Activated T-cell treated with anti-CD3 and anti-CD28 coated beads, Interleukin-2, amount 50 U/mL, for 4 hours (primary cell): ENCODE results near the gene COX7A2L. TPM values are rescaled to one million over a fixed set of nuclear protein-coding genes. Genes with fewer than 3 reads are reported as not detected.
"Not testable (repeated sequence)": the region's sequence is repeated elsewhere in the genome, so short reads cannot be mapped to it uniquely, and the experiment has no call there.

Experiments used
- ATAC-seq, 2 donors: fragments of 200-7000 bp; cut with Tn5 transposase; one replicate each; pipeline ENCODE4 v1.10.0; 2021
- DNase-seq: peaks from one replicate; pipeline ENCODE4 v3.0.0-alpha.2; 2020
- H3K27me3 Mint-ChIP-seq: one replicate; pipeline ENCODE4 v1.8.0; 2021; ENCODE audit warnings: low read depth, mixed read lengths
- H3K36me3 Mint-ChIP-seq: one replicate; pipeline ENCODE4 v1.8.0; 2022; ENCODE audit warnings: mixed read lengths; ENCODE audit not compliant: insufficient read depth
- H3K4me1 Mint-ChIP-seq: one replicate; pipeline ENCODE4 v1.8.0; 2021; ENCODE audit warnings: low read depth, mixed read lengths
- H3K4me3 Mint-ChIP-seq: one replicate; pipeline ENCODE4 v1.8.0; 2021; ENCODE audit warnings: mild to moderate bottlenecking, moderate library complexity, mixed read lengths
- H3K9me3 Mint-ChIP-seq: one replicate; pipeline ENCODE4 v1.8.0; 2021; ENCODE audit warnings: mixed read lengths
- total RNA-seq, 3 donors: library from RNA; stranded (reverse); gene quantifications; one replicate each; pipeline ENCODE4 v1.2.1, GENCODE V29; 2021

The COX7A2L gene
- total RNA-seq, 3 donors from 2014 or later = 89.6 to 100 (median 96.2) TPM

DNA sequence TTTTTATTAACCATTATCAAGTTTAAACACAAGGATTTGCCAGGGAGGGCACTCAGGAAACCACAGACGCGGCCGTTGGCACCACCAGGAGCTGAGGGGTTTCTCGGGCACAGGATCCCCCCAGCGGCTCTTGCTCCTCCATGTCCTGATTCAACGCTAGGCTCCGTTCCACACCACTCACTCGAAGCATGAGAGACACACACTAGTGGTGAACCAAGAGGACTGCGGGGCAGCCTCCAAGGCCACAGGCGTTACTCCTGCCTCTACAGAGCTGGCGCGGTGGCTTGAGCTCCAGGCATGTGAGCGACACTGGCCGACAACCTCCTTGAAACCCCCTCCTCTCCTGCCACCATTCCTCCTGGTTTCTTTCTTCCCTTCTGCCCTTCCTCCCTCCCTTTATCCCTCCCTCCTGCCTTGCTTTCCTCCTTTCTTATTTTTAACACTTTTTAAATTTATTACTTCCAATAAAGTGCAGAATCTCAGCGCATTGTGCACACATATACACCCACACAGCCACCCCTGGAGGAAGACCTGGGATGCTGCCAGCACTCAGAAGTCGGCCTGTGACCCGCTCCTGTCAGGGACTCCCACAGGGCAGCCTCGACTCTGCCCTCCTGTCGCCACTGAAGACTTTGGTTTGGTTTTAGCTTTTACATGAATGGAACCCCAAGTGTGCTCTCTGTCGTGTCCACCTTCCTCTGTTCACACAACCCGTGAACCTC is 21.7 kb downstream of the COX7A2L start:
- no peak for DNase-seq
- H3K9me3 Mint-ChIP-seq = peaks cover 6% of the 10 kb centered on the region

GRCh38 chr2:42338567-42339190 is 22.3 kb downstream of the COX7A2L start:
- Mint-ChIP-seq H3K9me3 (peaks cover 6% of the 10 kb centered on the region), H3K36me3 (peaks cover 50% of the 10 kb centered on the region), H3K4me3 (no peak overlapping the region), H3K4me1 (peaks cover 34% of the 10 kb centered on the region), H3K27me3 (no peaks in the 10 kb centered on the region)
- DNase-seq (no peak), ATAC-seq (no peak)

More for the DNA sequence above, 21.7 kb downstream of the COX7A2L start:
- peaks cover 35% of the 10 kb centered on the region for H3K4me1 Mint-ChIP-seq
- H3K36me3 Mint-ChIP-seq = peaks cover 49% of the 10 kb centered on the region
- H3K4me3 Mint-ChIP-seq = no peak overlapping the region
- no peak for ATAC-seq
- H3K27me3 Mint-ChIP-seq = no peaks in the 10 kb centered on the region

- peaks cover 31% of the 10 kb centered on the region for H3K4me1 Mint-ChIP-seq
- peaks cover 53% of the 10 kb centered on the region for H3K36me3 Mint-ChIP-seq
- peaks cover 6% of the 10 kb centered on the region for H3K9me3 Mint-ChIP-seq
- ATAC-seq = no peak
- no peak overlapping the region for H3K4me3 Mint-ChIP-seq
- no peaks in the 10 kb centered on the region for H3K27me3 Mint-ChIP-seq
- no peak for DNase-seq
Observed at GRCh38 chr2:42337846-42338566, 23.0 kb downstream of the COX7A2L start.

GRCh38 chr2:42337356-42337820 is 23.6 kb downstream of the COX7A2L start:
- H3K4me3 Mint-ChIP-seq = no peak overlapping the region
- ATAC-seq (no peak), DNase-seq (no peak)
- peaks cover 57% of the 10 kb centered on the region for H3K36me3 Mint-ChIP-seq
- H3K27me3 Mint-ChIP-seq = no peaks in the 10 kb centered on the region
- peaks cover 6% of the 10 kb centered on the region for H3K9me3 Mint-ChIP-seq
- H3K4me1 Mint-ChIP-seq = peaks cover 25% of the 10 kb centered on the region

DNA sequence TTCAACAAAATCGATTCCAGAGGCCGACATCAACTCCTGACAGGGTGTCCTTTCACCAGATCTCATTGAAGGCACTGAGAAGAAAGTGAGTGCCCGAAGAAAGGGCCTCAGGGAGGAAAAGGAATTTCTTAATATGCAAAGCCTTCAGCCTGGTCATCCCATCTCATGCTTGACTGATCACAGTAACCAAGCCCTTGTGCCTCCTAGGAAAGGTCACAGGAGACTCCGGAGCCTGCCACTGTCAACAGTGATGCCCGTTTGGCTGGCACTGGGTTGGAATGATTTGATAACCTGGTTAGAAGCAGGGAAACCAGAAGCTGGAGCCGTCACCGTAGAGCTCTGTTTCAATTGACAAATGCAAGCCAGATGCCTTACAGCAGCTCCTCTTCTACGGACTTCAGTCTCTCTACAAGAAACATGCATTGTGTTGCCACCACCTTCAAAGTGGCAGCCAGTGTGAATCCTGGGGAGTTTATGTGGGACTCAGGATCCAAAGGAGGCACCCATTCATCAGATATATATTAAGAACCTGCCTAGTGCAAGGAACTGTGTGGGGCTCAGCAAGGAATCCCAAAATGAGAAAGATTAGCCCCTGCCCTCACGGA is 24.6 kb downstream of the COX7A2L start:
- Mint-ChIP-seq H3K36me3 (peaks cover 64% of the 10 kb centered on the region), H3K4me1 (peaks cover 17% of the 10 kb centered on the region), H3K9me3 (peaks cover 6% of the 10 kb centered on the region), H3K27me3 (no peaks in the 10 kb centered on the region), H3K4me3 (no peak overlapping the region)
- ATAC-seq (no peak), DNase-seq (no peak)

DNA sequence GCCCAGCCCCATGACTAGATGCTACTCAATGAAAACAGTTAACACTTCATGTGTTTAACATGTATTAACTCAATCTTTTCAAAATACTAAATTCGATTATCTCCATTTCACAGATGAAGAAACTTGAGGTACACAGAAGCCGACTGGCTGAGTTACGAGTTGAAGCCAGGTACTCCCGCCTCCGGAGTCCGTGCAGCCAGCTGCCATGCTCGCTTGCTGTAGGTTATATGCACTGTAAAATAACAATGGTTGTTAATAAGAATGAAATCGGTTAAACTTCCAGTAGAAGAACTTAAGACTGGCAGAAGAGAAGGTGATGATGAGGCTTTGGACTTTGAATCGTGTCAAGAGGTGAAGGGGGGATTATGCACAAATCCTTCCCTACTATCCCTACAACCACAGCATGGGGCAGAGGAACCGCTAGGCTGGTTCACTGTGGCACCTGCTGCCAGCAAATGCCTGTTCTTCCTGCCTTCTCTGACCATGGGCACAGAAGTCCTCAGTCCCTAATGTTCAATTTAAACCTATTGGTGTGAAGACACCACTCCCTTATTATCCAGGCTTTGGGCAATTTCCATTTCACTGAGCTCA is 25.4 kb downstream of the COX7A2L start:
- Mint-ChIP-seq H3K27me3 (no peaks in the 10 kb centered on the region), H3K9me3 (peaks cover 6% of the 10 kb centered on the region), H3K4me1 (peaks cover 15% of the 10 kb centered on the region), H3K4me3 (no peak overlapping the region), H3K36me3 (peaks cover 64% of the 10 kb centered on the region)
- no peak for ATAC-seq
- no peak for DNase-seq

- H3K36me3 Mint-ChIP-seq = peaks cover 59% of the 10 kb centered on the region
- not testable (repeated sequence) for H3K27me3 Mint-ChIP-seq, H3K4me3 Mint-ChIP-seq, ATAC-seq, H3K9me3 Mint-ChIP-seq, DNase-seq, H3K4me1 Mint-ChIP-seq
Observed at GRCh38 chr2:42334865-42335264, 26.2 kb downstream of the COX7A2L start.

DNA sequence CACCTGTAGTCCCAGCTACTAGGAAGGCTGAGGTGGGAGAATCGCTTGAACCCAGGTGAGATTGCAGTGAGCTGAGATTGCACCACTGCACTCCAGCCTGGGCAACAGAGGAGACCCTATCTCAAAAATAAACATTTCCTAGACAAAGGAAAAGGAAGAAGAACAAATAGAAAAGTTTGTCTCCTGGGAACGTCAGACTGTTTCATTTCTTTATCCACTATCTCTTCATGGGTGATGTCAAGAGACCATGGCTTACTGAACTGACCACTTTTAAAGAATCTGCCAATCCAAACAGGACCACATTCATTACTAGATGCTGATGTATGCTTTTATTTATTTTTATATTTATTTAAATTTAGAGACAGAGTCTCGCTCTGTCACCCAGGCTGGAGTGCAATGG is 26.8 kb downstream of the COX7A2L start:
- H3K9me3 Mint-ChIP-seq = peaks cover 6% of the 10 kb centered on the region
- ATAC-seq (no peak), DNase-seq (no peak)
- no peak overlapping the region for H3K4me3 Mint-ChIP-seq
- H3K4me1 Mint-ChIP-seq = peaks cover 7% of the 10 kb centered on the region
- peaks cover 63% of the 10 kb centered on the region for H3K36me3 Mint-ChIP-seq
- no peaks in the 10 kb centered on the region for H3K27me3 Mint-ChIP-seq

- peaks cover 62% of the 10 kb centered on the region for H3K36me3 Mint-ChIP-seq
- no peak for ATAC-seq
- peaks cover 6% of the 10 kb centered on the region for H3K9me3 Mint-ChIP-seq
- peaks cover 7% of the 10 kb centered on the region for H3K4me1 Mint-ChIP-seq
- DNase-seq = no peak
- no peak overlapping the region for H3K4me3 Mint-ChIP-seq
- no peaks in the 10 kb centered on the region for H3K27me3 Mint-ChIP-seq
Observed at GRCh38 chr2:42333579-42333978, 27.4 kb downstream of the COX7A2L start.

DNA sequence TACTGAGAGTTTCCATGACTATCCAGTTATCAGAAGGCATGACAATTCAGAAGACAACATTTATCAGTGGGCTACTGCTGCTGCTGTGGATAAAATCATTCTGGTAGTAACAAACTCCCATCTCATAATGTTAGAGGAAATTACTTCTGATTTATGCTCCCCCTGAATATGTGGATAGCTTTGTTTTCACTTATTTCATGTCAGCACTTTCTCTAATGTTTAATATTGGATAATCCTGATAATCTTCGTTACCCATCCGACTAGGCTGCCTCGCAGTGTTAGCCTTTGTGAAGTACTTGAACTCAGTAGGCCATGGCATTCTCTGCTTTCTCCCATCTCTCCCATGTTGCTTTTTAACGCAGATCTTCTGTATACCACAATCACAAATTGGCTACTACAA is 28.4 kb downstream of the COX7A2L start:
- Mint-ChIP-seq H3K4me3 (no peak overlapping the region), H3K36me3 (peaks cover 56% of the 10 kb centered on the region), H3K4me1 (peaks cover 5% of the 10 kb centered on the region), H3K9me3 (peaks cover 5% of the 10 kb centered on the region), H3K27me3 (no peaks in the 10 kb centered on the region)
- no peak for DNase-seq
- no peak for ATAC-seq

DNA sequence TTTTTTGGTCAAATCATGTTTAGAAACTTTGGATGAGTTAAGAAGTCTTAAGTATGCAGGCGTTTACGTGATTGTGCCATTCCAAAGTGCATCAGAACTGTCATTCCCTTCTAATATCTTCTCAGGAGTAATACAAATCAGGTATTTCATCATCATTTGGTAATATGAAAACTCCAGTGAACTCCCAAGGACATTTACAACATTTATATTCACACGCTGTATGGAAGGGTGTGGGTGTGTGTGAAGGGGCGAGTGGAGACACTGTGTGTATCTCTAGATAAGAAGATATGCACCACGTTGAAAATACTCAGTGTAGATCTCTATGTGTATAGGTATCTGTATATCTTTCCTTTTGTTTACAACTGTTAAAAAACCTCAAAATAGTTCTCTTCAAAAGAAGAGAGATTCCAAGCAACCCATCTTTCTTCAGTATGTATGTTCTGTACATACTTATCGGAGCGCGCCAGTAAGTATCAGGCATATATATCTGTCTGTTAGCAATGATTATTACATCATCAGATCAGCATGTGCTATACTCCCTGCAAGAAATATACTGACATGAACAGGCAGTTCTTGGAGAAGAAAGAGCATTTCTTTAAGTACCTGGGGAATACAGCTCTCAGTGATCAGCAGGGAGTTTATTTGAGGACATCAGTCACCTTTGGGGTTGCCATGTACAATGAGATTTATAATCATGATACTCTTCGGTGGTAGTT is 29.3 kb downstream of the COX7A2L start:
- Mint-ChIP-seq H3K36me3 (peaks cover 51% of the 10 kb centered on the region), H3K9me3 (no peaks in the 10 kb centered on the region), H3K4me1 (peaks cover 5% of the 10 kb centered on the region), H3K27me3 (no peaks in the 10 kb centered on the region), H3K4me3 (no peak overlapping the region)
- ATAC-seq (no peak), DNase-seq (no peak)

DNA sequence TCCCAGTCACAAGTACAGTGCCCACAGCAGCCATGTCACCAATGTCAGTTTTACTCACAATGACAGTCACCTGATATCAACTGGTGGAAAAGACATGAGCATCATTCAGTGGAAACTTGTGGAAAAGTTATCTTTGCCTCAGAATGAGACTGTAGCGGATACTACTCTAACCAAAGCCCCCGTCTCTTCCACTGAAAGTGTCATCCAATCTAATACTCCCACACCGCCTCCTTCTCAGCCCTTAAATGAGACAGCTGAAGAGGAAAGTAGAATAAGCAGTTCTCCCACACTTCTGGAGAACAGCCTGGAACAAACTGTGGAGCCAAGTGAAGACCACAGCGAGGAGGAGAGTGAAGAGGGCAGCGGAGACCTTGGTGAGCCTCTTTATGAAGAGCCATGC is 31.3 kb downstream of the COX7A2L start:
- no peak for DNase-seq

DNA sequence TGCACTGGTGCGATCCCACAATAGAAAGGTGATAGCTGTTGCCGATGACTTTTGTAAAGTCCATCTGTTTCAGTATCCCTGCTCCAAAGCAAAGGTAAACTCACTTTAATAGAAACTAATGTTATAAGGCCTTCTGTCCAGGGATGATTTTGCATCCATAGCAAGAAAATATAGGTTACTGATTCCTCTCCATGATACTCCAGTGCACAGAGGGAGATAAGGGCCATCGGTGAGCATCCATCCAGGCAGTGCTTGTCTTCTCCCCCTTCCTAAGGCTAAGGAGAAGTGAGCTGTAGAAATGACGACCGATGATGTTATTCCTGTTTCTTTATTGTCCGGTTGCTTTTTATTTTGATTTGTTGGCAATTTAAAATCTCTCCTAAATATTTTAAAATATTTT is 32.1 kb downstream of the COX7A2L start:
- Mint-ChIP-seq H3K4me3 (no peak overlapping the region), H3K36me3 (peaks cover 43% of the 10 kb centered on the region), H3K9me3 (no peaks in the 10 kb centered on the region), H3K4me1 (peaks cover 5% of the 10 kb centered on the region), H3K27me3 (no peaks in the 10 kb centered on the region)
- DNase-seq (no peak), ATAC-seq (no peak)

More for the DNA sequence above, 31.3 kb downstream of the COX7A2L start:
- no peak for ATAC-seq
- Mint-ChIP-seq H3K36me3 (peaks cover 44% of the 10 kb centered on the region), H3K4me3 (no peak overlapping the region), H3K27me3 (no peaks in the 10 kb centered on the region), H3K4me1 (peaks cover 5% of the 10 kb centered on the region), H3K9me3 (no peaks in the 10 kb centered on the region)
